GM21786 (cell line): Measurements from ENCODE around the gene NETO1.

Source experiments
- ATAC-seq: cut with Tn5 transposase; IDR thresholded peaks from one replicate; pipeline ENCODE4 v1.9.1; 2021; ENCODE audit not compliant: unreplicated experiment

Gene NETO1

DNA sequence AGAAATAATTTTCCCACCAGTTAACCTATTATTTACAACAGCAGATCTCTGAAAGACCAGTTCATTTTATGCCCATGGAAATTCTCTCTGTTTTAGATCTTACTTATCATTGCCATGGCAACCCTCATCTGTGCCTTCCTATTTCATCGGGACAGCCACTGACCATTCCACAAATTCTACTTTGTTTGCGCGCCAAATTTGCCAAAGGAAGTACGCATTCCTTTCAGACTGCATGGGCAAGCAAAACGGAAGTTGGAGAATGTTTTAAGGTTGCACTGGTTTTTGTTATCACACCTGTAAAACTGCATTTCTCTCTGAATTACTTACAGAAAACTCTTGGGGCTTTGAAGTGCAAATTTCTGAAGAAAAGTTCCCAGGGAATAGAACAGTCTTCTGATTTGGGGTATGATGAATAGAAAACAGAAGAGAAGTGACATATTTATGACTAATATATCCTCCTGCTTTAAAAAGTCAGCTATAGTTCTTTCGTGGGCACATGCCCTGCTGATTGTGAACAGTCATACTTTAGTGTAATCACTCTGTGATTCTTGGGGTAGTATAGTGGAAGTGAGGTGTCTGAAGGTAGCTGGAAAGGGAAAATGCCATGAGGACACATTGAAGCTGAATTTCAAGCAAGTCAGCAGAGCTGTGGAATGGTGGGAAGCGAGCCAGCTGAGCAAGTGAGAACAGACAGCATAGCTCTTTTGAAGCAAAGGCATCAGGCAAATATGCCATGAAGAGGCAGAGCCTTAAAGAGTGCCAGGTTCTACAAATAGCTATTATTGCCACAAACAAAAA, 20.9 kb downstream of the NETO1 start:
- ATAC-seq = no peak

DNA sequence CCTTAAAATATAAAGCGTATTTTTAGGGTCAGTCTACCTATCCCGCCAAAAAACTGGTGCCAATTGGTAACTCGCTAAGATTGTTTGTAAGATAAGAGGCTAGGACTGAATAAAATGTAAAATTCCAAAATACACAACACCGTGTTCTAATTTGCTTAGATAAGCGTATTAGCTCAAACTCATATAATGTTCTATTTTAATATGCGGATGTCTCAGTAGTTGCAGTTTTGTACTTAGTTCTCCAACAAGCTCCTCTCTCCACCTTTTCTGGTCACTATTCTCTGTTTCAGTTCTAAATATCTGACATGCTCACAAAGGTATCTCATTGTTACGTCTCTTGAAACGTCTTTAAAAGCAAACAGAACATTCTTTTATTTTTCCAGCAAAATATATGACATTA, 24.0 kb downstream of the NETO1 start:
- ATAC-seq = no peak

DNA sequence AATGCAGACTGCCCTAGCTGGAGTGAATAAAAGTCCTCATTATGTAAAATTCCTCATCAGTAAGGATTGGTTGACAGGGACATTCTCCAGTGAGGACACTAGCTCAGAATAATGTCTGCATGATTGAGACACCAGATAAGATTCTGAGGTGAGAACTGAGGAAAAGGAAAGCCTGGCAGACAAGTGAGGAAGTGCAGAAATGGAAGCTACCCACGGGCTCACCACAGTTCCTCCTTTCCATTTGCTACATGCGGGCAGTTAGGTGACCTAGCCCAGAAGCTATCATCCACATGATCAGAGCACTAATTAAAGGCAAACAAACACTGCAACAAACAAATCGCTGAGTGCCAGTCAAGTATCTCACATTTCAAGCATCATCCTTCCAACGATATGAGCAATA, 27.7 kb downstream of the NETO1 start:
- no peak for ATAC-seq

DNA sequence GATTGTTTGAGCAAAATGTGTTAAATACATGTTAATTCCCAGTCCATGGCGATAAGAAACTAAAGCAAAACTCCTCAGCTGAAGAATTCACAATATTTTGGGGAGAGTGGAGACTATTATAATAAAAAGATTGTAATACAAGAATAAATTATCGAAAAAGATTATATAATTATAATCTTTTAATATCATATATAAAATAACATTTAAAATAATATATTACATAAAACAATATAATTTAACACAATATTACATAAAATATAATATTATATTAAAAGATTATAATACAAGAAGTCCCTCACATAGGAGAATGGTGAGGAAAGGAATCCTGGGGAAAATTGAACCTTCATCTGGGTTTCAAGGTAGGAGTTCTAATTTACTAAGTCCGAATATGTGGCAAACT, 33.1 kb downstream of the NETO1 start:
- no peak for ATAC-seq

DNA sequence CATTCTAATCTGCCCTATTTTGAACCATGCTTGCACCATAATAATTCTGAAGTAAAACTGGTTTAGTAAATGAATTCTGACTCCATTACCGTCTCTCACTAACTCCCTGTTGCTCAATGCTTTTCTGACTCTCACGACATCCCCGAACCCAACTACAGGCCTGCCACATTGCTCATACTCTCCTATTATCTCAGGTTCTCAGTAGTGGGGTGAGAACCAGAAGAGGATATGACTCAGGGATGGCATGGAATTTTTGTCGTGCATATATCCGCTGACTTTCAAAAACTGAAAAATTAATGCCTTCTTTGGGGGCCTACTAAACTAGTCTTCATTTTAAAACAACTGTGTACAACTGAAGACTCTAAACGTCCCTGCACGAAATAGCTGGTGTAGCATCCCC, 34.3 kb downstream of the NETO1 start:
- ATAC-seq = no peak

DNA sequence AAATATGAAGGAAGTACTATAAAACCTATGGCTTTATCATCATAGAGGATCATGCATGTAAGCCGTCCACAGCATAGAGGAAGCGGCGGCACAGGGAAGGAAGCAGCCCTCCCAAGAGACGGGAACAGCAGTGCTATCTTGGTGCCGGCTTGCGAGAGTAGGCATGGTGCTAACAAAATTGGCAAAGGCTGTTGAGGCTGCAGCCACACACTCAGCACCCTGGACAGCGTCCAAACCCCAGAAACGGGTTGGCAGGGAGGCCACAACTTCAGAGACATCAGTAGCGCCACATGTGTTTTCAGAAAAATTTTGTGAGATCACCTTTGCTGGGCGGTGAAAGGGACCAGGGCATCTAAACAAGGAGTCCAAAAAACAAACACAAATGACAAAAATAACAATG, 37.7 kb downstream of the NETO1 start:
- ATAC-seq = no peak

DNA sequence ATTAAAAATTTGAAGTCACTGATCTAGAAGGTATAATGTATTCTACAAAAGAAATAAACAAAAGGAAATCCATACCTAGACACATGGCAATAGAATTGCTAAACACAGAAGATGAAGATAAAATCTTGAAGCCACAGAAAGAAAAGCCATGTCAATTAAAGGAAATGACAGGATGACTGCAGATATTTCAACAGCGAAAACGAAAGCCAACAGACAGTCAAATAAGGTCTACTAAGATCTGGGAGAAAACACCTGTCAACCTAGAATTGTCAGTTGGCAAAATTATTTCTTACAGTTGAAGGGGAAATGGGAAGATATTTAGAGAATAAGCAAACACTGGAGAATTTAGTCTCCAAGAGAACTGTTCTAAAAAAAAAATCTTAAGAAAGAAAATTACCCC, 39.2 kb downstream of the NETO1 start:
- no peak for ATAC-seq

DNA sequence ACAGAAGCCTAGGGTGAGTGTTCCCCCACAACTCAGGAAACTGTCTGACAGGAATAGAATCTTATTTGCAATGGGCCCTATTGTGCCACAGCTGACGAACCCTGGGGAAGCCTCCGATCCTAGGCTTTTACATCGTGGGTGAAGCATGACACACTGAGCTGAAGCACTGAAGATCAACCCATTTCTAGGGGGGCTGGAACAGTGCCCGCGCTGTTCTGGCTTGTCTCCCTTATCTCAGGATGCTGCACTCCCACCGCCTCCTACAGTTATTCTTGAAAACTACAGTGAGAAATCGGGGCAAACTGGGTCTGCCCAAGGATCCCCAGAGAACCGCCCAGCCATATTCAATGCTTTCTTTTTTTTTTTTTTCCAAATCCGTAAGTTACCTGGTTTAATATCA, 41.1 kb downstream of the NETO1 start:
- no peak for ATAC-seq

DNA sequence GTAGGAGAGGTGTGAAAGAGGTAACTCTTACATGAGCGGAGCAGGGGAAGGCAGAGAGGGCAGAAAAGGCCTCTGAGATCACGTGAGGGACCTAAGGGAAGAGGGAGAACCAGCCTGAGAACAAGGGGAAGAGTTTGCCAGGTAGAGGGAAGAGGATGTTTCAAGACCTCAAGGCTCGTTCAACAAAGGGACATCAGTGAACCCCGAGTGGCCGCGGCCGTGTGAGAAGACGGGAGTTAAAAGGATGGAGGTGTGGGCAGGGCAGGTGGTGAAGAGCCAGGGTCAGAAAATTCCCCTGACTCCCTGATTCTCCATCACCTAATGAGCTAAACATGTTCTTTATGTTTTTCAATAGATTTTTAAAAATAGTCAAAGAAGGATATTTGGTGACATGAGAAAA, 44.4 kb downstream of the NETO1 start:
- ATAC-seq = no peak

DNA sequence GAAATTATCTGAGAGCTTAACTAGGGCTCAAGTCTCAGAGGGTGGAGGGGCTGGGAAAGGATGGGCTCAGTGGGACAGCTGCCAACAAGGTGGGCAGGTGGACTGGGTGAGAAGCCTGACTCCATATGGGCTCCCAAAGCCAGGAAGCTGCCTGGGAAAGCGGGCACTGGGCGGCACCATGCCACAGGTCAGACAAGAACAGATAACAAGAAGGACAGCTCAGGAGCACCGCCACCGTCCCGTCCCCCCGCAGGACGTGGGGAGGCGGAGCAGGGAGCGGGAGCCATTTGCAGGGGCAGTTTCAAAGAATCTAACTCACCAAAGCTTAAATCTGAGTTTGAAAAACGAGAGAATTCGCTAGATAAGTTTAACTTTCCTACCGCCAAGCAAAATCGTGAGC, 45.6 kb downstream of the NETO1 start:
- no peak for ATAC-seq

DNA sequence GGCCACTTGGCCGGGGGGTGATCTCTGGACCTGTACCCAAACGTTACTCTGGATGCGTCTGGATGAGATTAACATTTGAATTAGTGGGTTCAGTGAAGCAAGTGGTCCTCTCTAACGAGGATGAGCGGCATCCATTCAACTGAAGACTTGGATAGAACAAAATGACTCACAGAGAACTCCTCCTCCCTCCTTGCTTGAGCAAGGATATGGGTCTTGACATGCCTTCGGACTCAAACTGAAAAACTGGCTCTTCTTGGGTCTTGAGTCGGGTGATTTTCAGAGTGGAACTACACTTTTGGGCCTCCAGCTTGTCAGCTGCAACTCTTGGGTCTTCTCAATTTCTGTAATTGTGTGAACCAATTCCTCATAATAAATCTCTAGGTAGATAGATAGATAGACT, 47.2 kb downstream of the NETO1 start:
- no peak for ATAC-seq

DNA sequence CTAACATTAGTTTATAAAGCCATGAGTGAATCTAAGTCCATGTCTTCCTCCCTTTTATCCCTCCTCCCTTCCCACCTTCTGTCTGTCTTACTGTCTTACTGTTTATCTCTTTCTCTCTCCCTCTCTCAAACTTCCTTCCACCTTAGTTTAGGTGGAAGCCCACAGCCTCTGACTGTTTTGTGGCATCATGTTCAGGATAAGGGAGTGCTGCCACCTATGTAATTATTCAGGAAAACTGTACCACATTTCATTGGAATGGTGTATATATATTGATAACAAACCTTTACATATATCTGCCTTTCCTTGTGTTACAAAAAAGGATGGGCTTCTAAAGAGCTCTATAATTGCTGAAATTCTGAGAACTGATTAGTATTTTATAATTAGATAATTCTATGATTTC, 48.7 kb downstream of the NETO1 start:
- no peak for ATAC-seq

DNA sequence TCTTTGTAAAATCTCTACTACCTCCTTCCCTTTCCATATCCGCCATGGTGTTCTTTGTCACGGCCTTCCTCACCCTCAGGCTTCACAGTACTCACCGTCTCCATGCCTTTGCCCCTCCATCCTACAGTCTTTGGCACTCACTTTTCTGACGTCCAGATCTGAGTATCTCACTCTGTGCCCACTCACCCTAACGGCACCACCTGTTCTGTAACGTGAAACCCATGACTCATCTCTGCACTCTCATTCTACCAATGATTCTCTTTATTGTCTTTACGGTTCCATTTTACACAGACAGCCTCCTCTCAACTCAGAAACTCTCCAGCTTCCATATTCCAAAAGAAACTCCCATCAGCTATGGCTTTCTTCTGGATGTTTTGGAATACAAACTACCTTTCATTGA, 56.7 kb downstream of the NETO1 start:
- peak; percentile 65 for ATAC-seq

DNA sequence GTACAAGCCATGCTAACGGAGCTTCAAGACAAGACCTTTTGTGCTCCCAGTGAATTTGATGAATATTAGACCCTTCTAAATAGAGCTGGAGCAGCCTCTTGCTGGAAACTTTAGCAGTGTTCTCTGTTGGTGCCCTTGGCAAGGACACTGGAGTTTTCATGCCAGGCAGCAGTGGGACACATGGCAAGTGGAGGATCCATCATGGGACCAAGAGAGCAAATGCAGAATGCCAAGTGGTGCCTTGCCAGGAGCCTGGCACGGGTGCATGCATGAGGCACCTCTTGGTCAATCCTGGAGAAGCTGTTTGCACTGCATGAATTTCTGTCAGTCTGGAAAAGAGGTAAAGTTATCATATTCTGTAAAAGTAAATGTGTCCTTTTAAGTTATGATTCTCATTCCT, 59.1 kb downstream of the NETO1 start:
- no peak for ATAC-seq

DNA sequence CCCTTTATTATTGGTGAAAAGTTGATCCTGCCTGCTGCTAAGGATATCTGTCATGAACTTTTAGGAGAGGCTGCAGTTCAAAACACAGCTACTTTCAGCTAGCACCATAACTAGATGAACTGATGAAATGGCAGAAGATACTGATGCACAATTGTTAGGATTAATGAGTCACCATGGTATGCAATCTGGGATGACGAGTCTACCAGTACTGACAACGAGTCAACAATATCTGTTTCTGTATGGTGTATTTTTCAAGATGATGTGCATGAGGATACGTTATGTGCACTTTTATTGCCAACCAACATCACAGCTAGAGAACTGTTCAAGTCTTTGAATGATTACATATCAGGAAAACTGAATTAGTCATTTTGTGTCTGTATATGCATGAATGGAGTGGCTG, 68.7 kb downstream of the NETO1 start:
- ATAC-seq = no peak

DNA sequence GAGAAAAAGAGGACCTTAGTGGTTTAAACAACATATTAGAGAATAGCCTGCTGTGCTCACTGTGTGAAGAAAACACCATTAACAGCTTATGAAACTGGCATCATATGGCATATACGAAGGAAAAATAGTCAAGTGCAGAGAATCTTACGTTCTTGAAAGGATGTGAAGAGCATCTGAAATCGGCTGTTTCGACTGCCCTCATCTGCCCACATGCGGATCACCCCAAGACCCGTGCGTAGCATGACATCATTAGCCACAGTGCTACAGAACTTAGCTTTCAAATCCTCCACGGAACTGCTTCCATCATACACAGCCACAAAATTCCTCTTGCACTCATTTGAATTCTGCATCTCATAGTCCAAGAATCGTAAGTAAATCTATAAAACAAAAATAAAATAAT, 84.3 kb downstream of the NETO1 start:
- ATAC-seq = no peak

DNA sequence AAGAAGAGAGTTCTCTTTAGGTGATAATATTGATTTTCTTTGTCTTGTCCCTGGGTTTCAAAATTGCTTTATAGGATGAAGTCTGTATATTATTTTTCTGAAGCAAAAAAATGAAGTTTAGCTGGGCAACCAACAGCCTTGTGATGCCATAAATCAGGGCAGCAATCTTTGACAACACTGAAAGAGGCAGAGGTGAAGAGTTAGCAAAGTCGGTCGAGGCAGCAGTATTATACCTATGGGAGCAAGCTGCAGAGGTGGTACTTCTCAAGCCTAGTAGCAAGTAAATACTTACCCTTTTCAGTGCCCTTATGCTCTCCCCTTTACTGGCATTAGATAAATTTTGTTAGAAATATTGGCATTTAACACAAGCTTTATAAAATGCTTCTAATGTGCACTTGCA, 92.9 kb downstream of the NETO1 start:
- ATAC-seq = no peak

DNA sequence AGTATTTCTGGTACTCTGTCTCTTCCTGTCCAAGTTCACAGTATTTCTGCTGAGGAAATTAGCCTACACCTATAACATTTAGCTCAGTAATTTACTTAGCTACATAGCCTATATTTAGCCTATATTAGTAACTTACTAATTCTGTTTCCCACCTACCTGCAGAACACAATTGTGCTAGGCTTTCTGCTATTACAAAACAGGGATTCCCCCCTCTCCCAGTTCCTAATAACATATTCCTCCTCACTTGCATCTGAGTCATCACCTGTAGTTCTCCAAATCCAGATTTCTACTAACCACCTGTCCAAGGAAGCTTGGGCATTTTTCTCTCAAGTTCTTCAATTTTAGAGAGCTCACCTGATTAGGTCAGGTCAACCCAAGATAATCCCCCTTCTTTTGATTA, 94.9 kb downstream of the NETO1 start:
- no peak for ATAC-seq

DNA sequence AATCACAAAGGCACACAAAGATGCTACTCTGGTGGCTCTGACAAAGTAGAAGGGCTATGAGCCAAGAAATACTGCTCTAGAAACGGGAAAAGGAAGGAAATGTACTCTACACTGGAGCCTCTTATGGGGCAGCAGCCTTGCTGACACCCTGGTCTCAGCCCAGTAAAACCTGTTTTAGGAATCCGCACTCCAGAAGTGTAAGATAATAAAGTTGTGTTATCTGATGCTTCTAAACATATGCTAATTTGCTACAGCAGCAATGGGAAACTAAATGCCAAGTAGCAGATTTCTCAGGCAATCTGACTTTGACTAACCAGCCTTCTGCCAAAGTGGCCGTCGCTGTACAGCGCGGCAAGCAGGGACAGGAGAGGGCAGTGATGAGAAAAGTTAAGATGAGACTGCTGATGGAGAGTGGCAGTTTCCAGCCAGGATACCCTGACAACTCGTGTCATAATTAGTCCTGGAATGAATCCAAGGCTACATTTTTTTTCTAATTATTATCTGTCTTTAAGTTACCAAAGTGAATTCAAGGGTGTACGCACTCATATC, 99.0 kb downstream of the NETO1 start:
- ATAC-seq = no peak

DNA sequence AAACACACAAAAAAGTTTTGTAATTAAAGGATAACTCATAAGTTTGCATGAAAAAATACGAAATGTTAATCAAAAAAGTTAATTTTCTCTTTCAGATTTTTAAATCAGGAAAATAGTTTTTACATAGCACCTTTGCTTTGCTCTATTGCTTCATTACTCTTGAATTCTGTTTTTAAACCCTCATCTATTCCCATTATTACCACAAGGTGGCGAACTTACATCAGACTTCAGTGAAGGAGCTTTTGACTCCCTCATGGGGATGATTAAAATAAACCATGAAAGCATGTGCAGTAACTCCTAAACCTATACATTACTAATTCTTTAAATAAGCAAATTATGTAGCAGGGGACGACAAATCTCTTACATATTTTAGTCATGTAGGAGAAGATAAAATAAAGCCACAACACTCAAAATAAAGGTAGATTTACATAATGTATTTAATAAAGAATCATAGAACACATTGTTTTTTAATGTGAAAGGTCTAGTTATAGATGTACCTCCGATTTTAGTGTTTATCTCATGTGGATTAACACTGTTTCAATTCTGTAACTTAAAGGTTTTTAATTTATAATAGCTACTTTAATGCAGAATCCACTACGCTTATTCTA, 105.2 kb downstream of the NETO1 start:
- peak; percentile 68 for ATAC-seq

DNA sequence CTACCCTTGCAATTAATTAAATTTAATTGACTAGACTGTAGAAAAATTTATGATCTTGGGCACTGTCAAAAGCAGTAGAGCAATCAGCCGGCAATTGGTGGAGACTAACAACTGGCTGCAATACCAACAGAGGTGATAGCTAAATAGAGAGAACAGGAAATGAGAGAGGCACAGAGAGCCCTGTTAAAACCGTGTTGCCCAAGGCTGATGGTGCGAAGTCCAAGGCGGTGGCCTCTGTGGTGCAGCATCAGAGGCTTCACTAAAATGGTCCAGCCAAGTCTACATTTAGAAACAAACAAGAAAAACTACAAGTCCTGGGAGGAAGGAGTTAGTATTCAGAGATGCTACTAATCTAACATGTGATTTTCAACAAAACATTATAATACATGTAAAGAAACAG, 115.6 kb downstream of the NETO1 start:
- ATAC-seq = no peak

DNA sequence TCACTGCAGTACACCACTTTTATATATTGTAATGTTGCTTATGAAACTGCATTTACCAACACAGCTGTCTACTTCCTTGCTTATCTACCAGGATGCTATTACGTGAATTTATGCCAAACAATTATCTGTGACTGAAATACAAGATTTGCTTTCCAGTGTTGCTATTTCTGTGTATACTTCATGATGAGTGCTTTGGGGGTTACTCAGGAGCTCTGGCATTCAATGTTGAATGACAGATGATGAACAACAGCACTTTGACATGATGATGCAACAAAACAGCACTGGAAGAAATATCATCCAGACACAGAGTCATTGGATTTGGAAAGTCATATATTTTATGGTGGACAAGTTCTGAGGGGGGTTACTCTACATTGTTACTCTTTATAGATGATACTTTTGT, 125.8 kb downstream of the NETO1 start:
- ATAC-seq = no peak

DNA sequence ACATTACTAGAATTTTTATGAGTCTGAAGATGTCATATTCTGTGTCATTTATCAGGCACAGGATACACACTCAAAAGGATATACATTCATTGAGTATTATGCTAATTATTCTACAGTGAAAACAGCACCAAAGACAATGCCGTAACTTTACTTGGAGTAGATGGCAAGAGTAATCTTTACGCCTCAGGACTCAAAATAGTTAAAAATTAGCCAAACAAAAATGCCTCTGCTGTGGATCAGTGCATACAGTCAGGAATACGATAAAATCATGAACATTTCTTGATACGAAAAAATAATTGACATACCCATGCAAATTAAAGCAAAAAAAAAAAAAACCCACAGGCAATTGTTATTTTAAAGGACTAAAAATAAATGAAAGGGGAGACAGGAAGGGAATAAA, 129.7 kb downstream of the NETO1 start:
- ATAC-seq = no peak
